ENCODE results near the gene MYO16. TPM values are rescaled to one million over a fixed set of nuclear protein-coding genes. Genes with fewer than 3 reads are reported as not detected.

Gene MYO16
- total and polyA plus RNA-seq, 2 experiments from 2014 or later: 0.13 to 0.23 TPM

GRCh38 chr13:109241160-109241559 lies 611.7 kb downstream of the MYO16 start:
- no peak overlapping the region for H2AFZ ChIP-seq
- no peak overlapping the region for H3K27ac ChIP-seq
- no peaks in the 10 kb centered on the region for H3K79me2 ChIP-seq
- no peaks in the 10 kb centered on the region for H3K27me3 ChIP-seq
- H3K4me3 ChIP-seq: no peak overlapping the region
- no peaks in the 10 kb centered on the region for H3K9me2 ChIP-seq (replicated peaks; ENCODE audit: insufficient read depth)
- no peaks in the 10 kb centered on the region for H3K36me3 ChIP-seq (replicated peaks; ENCODE audit: insufficient read depth, low read depth)
- no peak for DNase-seq (ENCODE audit: low spot score)
- 77% methylated on average over 2 of the region's 2 CpGs for WGBS (ENCODE audit: low lambda C conversion rate, missing lambda C conversion rate)
- TF ChIP-seq EZH2 (IDR thresholded peaks at IDR 0.05; ENCODE audit: borderline replicate concordance) (no peak), CTCF (IDR thresholded peaks at IDR 0.05; ENCODE audit: poor library complexity) (no peak), EZH2phosphoT487 (IDR thresholded peaks at IDR 0.05; ENCODE audit: low read depth, severe bottlenecking, unreplicated experiment) (no peak)
- no peaks in the 10 kb centered on the region for H3K9me3 ChIP-seq (ENCODE audit: low read depth)
- H3K4me1 ChIP-seq (ENCODE audit: insufficient read depth): peaks cover 9% of the 10 kb centered on the region
- H4K20me1 ChIP-seq (ENCODE audit: insufficient read depth, poor library complexity, severe bottlenecking): no peaks in the 10 kb centered on the region
- no peak overlapping the region for H3K4me2 ChIP-seq

- Histone ChIP-seq H4K20me1 (ENCODE audit: insufficient read depth, poor library complexity, severe bottlenecking) (no peaks in the 10 kb centered on the region), H3K9me2 (replicated peaks; ENCODE audit: insufficient read depth) (no peaks in the 10 kb centered on the region), H3K4me3 (no peak overlapping the region), H3K4me1 (ENCODE audit: insufficient read depth) (peaks cover 9% of the 10 kb centered on the region), H2AFZ (no peak overlapping the region), H3K4me2 (no peak overlapping the region), H3K27me3 (no peaks in the 10 kb centered on the region), H3K27ac (peak overlapping the region; percentile 62), H3K79me2 (no peaks in the 10 kb centered on the region), H3K9me3 (ENCODE audit: low read depth) (no peaks in the 10 kb centered on the region), H3K36me3 (replicated peaks; ENCODE audit: insufficient read depth, low read depth) (no peaks in the 10 kb centered on the region)
- peak; percentile 31 for DNase-seq (ENCODE audit: low spot score)
- TF ChIP-seq EZH2phosphoT487 (IDR thresholded peaks at IDR 0.05; ENCODE audit: low read depth, severe bottlenecking, unreplicated experiment) (no peak), CTCF (IDR thresholded peaks at IDR 0.05; ENCODE audit: poor library complexity) (no peak), EZH2 (IDR thresholded peaks at IDR 0.05; ENCODE audit: borderline replicate concordance) (no peak)
- 41% methylated on average over 9 of the region's 9 CpGs for WGBS (ENCODE audit: low lambda C conversion rate, missing lambda C conversion rate)
Measured at GRCh38 chr13:109243311-109243951, 614.0 kb downstream of the MYO16 start.

GRCh38 chr13:109244566-109244965 lies 615.2 kb downstream of the MYO16 start:
- Histone ChIP-seq H4K20me1 (ENCODE audit: insufficient read depth, poor library complexity, severe bottlenecking) (no peaks in the 10 kb centered on the region), H3K79me2 (no peaks in the 10 kb centered on the region), H3K27ac (peak overlapping the region; percentile 62), H2AFZ (no peak overlapping the region), H3K9me3 (ENCODE audit: low read depth) (no peaks in the 10 kb centered on the region), H3K36me3 (replicated peaks; ENCODE audit: insufficient read depth, low read depth) (no peaks in the 10 kb centered on the region), H3K27me3 (no peaks in the 10 kb centered on the region), H3K4me1 (ENCODE audit: insufficient read depth) (peaks cover 9% of the 10 kb centered on the region), H3K9me2 (replicated peaks; ENCODE audit: insufficient read depth) (no peaks in the 10 kb centered on the region), H3K4me3 (no peak overlapping the region), H3K4me2 (no peak overlapping the region)
- 90% methylated on average over 7 of the region's 7 CpGs for WGBS (ENCODE audit: low lambda C conversion rate, missing lambda C conversion rate)
- TF ChIP-seq EZH2phosphoT487 (IDR thresholded peaks at IDR 0.05; ENCODE audit: low read depth, severe bottlenecking, unreplicated experiment): no peak
- TF ChIP-seq EZH2 (IDR thresholded peaks at IDR 0.05; ENCODE audit: borderline replicate concordance): no peak
- no peak for TF ChIP-seq CTCF (IDR thresholded peaks at IDR 0.05; ENCODE audit: poor library complexity)
- no peak for DNase-seq (ENCODE audit: low spot score)

Measured in hepatocyte (in vitro differentiated cells).